Vagina (tissue), 2 donors: Measurements from ENCODE around the gene MCCC2.

ENCODE experiments used
- CTCF ChIP-seq, 3 experiments: fragments of 450-650 bp in 2 of 3; fragments of 200-600 bp in 1 of 3; sonication (generic) in 1 of 3; IDR thresholded peaks; one replicate each; pipeline ENCODE4 v1.5.1; 2017 to 2019; ENCODE audit warnings: antibody characterized with exemption in 3 of 3, mild to moderate bottlenecking in 2 of 3, moderate library complexity in 2 of 3
- POLR2AphosphoS5 ChIP-seq, 2 donors: sonication (generic); formaldehyde crosslinking; IDR thresholded peaks; one replicate each; pipeline ENCODE4 v1.9.0; 2017; ENCODE audit warnings: antibody characterized with exemption in 2 of 2, mild to moderate bottlenecking in 2 of 2, low read depth in 1 of 2; ENCODE audit not compliant: insufficient read depth in 1 of 2

GRCh38 chr5:71701407-71701806 lies 114.3 kb downstream of the MCCC2 start:
- TF ChIP-seq POLR2AphosphoS5 (IDR thresholded peaks at IDR 0.05; ENCODE audit: insufficient read depth in 1 of 2, low read depth in 1 of 2) (no peak), CTCF (IDR thresholded peaks at IDR 0.05) (no peak)
